SKM-1 treated with dmso at 0.1 percent for 144 hours (cell line): ENCODE measurements around the gene BOK.
"Not testable (repeated sequence)": the region's sequence is repeated elsewhere in the genome, so short reads cannot be mapped to it uniquely, and the experiment has no call there.

Experiments used
- DNase-seq: peaks from one replicate; lab custom pipeline; 2025; ENCODE audit not compliant: unreplicated experiment; lab: John Stamatoyannopoulos, UW

The BOK gene, protein sequence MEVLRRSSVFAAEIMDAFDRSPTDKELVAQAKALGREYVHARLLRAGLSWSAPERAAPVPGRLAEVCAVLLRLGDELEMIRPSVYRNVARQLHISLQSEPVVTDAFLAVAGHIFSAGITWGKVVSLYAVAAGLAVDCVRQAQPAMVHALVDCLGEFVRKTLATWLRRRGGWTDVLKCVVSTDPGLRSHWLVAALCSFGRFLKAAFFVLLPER

DNA sequence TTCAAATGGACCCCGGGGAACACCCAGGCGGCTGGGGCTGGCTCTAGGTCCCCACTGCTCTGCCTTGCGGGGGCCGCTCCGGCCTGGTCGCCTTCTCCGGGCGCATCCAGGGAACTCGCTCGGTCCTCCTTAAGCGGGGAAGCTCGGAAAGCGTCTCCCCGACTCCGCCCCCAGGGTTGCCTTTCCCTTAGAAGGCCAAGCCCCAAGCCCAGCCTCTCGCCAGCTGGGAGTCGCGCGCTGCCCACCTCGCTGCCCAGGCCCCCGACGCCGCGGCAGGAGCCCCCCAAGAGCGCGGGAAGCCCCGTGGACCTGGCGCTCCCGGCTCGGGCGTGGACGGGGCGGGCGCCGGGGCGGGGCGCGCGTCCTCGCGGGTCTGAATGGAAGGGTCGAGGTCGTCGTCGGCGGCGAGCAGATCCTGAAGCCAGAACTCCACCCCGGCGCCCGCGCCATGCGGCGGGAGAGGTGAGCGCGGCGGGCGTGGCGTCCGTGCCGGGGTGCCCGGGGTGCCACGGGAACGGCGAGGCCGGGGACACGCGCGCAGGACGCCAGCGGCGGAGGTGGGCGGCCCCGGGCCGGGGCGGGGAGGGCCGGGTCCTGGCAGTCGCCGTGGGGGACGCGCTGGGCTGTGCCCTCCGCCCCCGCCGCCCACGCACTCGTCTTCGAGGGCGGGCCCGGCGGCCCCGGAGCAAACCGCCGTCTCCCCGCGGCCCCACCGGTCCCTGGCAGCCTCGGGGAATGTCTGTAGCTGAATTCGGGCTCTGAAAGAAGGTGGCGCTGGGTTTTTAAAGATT is at the start of gene BOK:
Gene BOK, plus strand, starts transcription at position 214 of the 791 bp plus-strand sequence. CDS start 739 bp downstream, outside the sequence.
- DNase-seq, result no peak

DNA sequence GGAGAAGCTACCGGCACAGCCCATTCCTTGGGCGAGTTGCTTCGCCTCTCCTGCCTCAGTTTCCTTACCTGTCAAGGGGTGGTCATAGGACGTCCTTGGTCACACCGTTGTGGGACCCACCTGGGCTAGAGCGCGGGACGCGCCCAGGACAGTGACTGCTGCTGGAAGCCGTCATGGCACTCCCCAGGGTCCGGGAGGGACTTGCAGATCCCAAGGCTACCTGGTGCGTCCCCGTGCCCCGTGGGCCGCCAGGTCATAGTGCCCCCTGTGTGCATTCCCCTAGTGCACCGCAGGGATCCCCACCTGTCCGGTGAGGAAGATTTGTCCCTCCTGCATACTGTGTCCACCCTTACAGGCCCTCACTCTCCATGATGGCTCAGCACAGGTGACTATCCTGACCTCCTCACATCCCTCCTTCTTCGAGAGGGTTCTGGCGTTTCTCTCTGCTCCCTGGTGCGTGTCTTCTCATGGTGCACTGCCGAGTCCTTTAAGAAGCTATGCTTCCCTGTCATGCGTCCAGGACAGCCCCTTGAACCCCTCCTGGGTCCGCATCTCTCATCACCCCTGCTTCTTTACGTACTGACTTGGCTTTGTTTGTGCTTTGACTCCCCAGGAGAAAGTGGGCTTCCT is 49.3 kb upstream of the BOK start:
- no peak for DNase-seq

DNA sequence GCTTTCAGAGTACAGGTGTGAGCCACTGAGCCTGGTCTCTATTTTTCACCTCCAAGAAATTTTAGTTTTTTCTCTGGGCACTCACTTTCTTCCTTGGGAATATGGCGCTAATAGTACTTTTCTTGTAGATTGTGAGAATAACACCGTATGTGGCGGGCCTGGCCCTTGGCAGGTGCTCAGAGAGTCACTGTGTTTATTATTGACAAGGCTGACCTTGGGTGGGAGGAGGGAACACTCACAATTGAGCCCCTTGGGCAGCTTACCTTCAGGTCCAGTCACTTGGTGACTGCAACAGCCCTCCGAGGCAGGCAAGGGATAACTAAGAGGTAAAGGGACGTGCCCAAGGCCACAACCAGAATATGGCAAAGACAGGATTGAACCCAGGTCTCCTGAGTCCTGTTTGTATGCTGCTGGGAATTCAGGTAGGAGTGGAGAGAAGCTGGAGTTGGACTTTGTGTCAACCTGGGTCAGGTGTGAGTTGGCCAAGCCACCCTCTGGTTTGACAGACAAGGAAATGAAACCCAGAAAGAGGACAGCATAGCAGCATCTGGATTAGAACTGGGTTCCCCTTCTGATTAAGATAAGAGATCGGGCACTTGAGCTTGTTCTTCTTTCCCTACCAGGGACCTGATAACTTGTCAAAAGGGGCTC is 47.3 kb upstream of the BOK start:
- DNase-seq, result no peak

DNA sequence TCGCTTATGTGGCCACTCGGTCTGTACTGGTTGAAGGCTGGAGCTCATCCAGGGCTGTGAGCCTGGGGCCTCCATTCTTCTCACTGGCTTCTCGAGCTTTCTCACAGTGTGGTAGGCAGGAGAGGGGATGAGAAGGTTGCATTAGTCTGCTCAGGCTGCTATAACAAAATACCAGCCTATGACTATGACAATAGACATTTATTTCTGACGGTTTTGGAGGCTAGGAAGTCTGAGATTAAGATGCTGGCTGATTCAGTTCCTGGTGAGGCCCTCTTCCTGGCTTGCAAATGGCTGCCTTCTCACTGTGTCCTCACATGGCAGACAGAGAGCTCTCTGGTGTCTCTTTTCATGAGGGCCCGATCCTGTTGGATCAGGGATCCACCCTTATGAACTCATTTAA is 44.0 kb upstream of the BOK start:
- no peak for DNase-seq

DNA sequence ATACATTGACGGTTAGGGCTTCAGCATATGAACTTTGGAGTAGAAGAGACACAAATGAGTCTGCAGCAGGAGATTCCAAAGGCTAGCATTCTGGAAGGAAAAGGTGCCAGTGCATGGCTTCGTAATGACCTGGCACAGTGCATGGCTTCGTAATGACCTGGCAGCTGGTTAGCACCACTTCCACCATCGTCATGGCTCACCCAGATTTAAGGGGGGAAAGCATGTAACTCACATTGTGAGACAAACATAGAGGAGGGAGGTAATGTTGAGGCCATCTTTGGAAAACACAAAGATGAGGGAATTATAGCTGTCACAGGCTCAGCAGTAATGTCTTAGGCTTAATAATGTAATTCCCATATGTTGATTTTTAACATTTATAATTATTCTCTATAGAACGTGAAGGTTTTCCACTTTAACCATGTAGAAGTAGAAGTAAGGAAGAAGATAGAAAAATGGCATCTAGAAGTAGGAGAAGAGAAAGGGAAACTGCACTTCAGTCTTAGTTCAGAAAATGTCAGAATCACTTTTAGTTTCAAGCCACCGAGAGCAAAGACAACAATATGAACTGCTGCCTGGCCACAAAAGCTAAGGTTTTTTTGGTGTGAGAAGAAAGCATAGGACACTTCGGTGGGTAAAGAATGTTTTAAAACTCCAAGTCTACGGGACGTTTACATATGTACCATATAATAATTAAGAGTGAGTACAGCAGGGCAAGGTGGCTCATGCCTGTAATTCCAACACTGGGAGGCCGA is 43.4 kb upstream of the BOK start:
- DNase-seq, result no peak

DNA sequence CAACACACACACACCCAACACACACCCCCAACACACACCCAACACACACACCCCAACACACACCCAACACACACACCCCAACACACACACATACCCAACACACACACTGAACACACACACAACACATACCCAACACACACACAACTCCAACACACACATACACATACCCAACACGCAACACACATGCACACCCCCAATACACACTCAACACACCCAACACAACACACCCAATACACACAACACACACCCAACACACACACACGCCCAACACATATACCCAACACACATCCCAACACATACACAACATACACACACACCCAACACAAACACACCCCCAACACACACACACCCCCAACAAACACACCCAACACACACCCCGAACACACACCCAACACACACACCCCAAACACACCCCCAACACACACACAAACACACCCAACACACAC is 42.0 kb upstream of the BOK start:
- no peak for DNase-seq

DNA sequence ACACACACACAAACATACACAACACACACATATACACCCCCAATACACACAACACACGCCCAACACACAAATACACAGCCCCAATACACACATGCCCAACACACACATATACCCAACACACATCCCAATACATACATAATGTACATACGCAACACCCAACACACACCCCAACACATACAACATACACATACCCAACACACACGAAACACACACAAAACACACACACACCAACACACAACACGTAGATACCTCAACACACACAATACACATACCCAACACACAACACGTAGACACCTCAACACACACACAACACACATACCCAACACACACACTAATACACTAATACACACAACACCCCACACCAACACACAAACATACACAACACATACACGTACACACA is 41.2 kb upstream of the BOK start:
- no peak for DNase-seq

DNA sequence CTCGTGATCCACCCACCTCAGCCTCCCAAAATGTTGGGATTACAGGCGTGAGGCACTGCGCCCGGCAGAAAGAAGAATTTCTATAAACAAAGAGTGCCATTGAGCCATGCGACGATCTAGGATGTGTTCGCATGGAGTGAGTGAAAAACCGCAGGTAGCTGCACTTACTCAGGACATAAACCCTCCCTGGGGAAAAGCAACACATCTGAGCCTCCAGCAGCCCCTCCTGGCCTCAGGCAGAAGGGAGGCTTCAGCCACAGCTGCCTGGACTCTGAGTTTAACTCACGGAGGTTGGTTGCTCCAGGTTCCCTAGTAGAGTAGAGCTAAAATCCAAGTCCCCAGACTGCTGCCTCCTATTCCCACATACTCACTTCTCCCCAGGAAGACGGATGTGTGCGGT is 38.9 kb upstream of the BOK start:
- DNase-seq, result no peak

DNA sequence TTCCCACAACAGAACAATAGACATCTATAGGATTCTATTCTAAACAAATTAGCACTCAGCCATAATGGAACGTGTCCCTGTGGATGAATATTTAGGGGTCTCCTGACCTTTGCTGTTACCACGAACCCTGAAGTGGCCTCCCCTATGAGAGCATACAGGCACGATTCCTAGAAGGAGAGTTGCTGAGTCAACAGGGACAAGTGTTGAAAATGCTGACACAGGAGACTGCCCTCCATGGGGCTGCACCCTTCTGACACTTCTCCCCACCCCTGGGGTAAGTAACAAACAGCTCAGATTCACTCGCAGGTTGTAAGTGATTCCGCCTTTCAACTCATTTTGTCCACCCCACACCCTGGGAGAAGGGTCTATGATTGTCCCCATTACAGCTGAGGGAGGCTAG is 36.1 kb upstream of the BOK start:
- DNase-seq, result no peak

DNA sequence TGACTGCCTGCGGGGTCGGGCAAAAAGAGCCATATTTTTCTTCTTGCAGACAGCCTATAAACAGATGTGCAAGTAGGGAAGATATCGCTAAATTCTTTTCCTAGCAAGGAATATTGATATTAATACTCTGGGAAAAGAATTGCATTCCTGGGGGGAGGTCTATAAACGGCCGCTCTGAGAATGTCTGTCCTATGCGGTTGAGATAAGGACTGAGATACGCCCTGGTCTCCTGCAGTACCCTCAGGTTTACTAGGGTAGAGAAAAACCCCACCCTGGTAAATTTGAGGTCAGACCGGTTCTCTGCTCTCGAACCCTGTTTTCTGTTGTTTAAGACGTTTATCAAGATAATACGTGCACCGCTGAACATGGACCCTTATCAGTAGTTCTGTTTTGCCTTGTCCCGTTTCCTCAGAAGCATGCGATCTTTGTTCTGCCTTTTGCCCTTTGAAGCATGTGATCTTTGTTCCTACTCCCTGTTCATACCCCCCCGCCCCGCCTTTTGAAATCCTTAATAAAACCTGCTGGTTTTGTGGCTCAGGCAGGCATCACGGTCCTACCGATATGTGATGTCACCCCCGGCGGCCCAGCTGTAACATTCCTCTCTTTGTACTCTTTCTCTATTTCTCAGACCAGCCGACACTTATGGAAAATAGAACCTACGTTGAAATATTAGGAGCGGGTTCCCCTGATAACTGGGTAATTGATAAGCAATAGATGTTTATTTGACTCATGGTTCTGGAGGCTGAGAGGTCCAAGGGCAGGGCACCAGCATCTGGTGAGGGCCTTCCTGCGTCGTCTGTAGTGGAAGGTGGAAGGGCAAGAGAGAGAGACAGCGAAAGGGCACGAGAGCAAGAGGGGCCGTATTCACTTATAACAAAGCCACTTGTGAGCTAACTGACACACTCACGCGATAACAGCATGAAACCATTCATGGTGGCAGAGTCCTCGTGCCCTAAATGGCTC is 32.4 kb upstream of the BOK start:
- DNase-seq, result not testable (repeated sequence)

DNA sequence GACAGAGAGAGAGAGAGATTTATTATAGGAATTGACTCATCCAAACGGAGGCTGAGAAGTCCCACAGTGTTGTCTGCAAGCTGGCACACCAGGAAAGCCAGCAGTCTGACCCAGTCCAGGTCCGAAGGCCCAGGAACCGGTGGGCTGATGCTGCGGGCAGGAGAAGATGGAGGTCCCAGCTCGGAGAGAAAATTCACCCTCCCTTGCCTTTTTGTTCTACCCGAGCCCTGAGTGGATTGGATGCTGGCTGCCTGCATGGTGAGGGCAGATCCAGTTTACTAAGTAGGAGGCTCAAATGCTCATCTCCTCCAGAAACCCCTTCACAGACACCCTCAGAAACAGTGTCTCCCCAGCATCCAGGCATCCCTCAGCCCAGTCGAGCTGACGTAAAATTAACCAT is 28.0 kb upstream of the BOK start:
- DNase-seq, result no peak

DNA sequence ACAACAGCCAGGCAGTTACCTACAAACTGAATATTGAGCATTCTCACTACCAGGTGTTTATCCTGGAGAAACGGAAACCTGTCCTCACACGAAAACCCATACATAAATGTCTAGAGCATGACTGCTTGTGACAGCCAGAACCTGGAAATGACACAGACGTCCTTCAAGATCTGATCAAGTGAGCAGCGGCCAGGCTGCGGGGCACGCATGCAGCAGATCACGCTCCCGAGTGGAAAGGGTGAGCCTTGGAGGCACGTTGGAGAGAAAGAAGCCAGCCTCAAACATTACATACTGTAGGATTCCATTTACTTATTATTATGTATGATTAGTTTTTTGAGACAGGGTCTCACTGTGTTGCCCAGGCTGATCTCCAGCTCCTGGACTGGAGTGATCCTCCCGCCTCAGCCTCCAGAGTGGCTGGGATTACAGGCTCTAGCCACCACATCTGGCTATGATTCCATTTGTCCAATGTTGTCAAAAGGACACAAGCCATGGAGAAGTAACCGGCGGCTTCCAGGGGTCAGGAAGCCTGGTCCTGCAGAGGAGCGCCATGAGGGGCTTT is 27.3 kb upstream of the BOK start:
- no peak for DNase-seq

DNA sequence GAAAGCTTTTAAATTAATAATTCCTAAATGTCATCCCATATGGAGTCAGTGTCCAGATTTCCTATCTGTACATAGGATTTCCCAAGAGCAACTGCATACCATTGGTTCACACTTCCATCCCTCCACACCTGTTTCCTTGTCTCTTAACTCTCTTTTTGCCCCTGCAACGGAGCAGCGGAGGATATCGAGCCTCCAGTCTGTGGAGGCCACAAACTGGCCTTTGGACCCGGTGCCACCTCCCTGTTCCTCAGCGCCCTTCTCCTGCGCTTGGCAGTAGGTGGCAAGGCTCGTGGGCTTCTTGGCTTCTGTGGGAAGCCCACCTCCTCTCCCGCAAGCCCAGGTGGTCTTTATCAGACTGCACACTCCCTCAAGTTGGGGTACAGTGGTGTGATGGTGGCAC is 26.4 kb upstream of the BOK start:
- DNase-seq, result no peak

DNA sequence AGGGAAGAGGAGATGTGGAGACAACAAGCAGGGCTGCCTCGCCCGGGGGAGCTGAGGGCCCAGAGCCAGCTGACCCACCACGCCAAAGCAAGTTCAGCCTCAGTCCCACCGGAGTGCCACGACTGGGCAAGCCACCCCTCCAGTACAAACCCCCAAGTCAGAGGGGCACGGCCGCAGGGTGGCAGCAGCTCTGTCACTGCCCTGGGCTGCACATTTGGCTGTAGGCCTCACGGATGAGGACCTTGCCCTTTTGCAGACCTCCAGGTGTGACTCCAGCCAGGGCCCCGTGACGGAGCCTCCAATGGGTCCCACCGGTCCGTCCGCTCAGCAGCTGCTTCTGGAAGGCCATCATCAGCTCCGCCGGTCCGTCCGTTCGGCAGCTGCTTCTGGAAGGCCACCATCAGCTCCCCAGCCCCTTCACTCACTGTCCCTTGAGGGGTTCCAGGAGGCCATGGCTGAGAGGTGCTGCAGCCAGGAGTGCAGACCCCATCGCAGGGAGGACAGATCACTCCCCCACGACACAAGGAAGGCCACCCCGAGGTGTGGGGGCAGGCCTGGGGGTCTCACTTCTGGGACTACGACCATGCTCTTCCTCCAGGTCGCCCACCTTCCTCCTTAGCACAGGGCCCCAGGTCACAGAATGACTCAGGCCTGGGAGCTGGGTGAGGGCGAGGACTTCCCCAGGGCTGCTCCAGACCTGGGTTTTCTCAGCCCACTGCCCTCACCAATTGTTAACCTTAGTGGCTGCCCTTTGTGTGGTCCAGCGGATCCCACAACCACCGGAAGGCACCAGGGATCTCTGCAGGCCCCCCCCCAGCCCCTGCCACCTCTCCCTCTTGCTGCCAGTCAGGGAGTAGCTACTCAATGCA is 25.6 kb upstream of the BOK start:
- no peak for DNase-seq

DNA sequence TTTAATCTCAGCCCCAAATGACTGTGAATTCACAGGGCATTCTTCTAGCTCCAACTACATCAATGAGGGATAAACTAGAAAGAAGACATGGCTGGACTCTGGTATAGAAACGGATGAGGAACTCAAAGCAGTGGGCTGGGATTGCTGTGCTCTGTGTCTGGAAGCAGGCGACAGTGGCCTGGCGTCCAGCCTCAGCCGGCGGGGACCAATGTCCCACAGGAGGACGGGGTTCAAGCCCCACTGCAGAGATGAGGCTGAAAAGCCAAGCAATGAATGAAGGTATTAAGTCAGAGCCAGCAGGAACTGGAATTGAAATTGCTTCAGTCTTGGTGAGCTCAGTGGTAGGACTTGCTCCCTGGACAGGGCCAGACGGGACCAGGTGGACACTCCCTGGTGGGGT is 24.3 kb upstream of the BOK start:
- DNase-seq, result no peak

DNA sequence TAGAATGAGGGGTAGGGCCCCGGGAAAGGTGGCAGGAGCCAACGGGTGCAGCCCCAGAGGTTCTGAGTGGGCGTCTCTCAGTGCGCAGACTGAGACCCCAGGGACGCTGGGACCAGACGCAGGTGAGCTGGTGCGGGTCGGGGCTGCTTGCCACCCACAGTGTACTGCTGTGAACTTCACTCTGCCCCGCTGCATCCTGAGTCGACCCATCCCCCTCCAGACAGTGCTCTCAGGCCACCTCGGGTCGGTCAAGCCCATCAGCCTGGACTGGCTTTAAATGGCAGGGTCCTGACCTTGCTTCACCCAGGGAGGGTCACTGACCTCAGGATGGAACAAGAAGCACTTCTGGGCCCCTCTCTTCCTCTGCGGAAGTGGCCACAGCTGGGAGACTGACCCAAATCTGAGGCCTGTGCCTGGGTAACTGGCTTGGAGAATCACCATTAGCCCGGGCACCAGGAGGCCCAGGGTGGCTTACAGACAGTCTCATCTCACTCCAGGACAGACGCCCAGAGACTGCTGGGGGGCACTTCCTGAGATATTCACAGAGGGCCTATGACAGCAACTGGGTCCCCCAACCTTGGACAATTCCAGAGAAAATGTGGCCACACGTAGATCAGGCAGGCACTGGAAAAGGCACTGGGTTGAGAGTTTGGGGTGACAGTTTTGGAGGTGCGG is 23.7 kb upstream of the BOK start:
- DNase-seq, result no peak

DNA sequence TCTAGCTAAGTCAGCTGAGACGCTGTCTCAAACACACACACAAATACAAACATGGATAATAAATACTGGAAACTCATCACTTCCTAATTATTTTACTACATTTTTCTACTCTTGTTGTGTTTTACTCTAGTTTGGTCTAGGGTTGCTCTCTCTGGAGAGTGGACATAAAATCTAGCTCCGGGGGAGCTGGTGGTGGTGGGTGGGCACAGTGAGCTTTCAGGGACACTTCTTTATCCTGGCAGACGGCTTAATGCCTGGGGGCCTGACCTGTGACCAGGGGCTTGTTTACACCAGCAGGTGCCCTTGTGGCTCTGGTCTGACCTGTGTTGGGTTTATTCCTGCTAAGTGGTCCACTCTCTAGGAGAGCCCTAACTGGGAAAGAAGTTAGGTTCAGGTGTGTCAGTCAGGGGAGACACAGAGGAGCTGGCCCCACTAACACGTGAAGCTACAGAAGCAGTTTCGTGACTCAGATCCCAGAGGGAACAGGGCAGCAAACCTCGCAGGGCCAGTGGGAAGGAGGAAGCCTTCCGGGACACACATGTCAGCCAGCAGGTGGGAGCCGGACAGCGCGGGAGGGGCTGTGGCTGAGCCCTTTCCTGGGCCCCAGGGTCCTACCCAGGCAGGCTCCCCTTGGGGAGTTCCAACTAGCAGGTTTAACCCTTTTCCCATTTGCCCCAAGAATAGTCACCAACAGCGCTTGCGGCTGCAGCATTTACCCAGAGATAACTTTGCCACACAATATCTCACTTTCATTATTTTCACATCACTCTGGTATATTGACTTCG is 22.5 kb upstream of the BOK start:
- DNase-seq, result no peak
